HG03196 (cell line): ENCODE results near the gene SEPTIN11.

Experiments
- ATAC-seq: cut with Tn5 transposase; IDR thresholded peaks from one replicate; pipeline ENCODE4 v1.9.1; 2021; ENCODE audit not compliant: unreplicated experiment

The SEPTIN11 gene

GRCh38 chr4:76949276-76950051, at the start of gene SEPTIN11:
Gene SEPTIN11, plus strand, starts transcription at chr4:76949752. Its CDS starts 152 bp downstream, at chr4:76949904.
- ATAC-seq: peak; percentile 69

- no peak for ATAC-seq
Measured at GRCh38 chr4:76902233-76902890, 47.2 kb upstream of the SEPTIN11 start.

GRCh38 chr4:76904646-76905190, 44.8 kb upstream of the SEPTIN11 start:
- ATAC-seq: no peak

GRCh38 chr4:76905521-76905920, 44.0 kb upstream of the SEPTIN11 start:
- ATAC-seq: no peak

GRCh38 chr4:76909711-76910110, 39.8 kb upstream of the SEPTIN11 start:
- no peak for ATAC-seq

GRCh38 chr4:76920715-76921114, 28.8 kb upstream of the SEPTIN11 start:
- no peak for ATAC-seq

- ATAC-seq: no peak
Measured at GRCh38 chr4:76923619-76924357, 25.8 kb upstream of the SEPTIN11 start.

- no peak for ATAC-seq
Measured at GRCh38 chr4:76926841-76927240, 22.7 kb upstream of the SEPTIN11 start.

- no peak for ATAC-seq
Measured at GRCh38 chr4:76930685-76931084, 18.9 kb upstream of the SEPTIN11 start.

- no peak for ATAC-seq
Measured at GRCh38 chr4:76931087-76931486, 18.5 kb upstream of the SEPTIN11 start.

- no peak for ATAC-seq
Measured at GRCh38 chr4:76931576-76932276, 17.8 kb upstream of the SEPTIN11 start.

- no peak for ATAC-seq
Measured at GRCh38 chr4:76939184-76939583, 10.4 kb upstream of the SEPTIN11 start.

GRCh38 chr4:76943129-76943620, 6.4 kb upstream of the SEPTIN11 start:
- ATAC-seq: no peak

GRCh38 chr4:76943790-76944189, 5.8 kb upstream of the SEPTIN11 start:
- no peak for ATAC-seq

GRCh38 chr4:76947369-76947768, 2.2 kb upstream of the SEPTIN11 start:
- ATAC-seq: no peak

- peak; percentile 42 for ATAC-seq
Measured at GRCh38 chr4:76948443-76949275, 893 bp upstream of the SEPTIN11 start.

- ATAC-seq: peak; percentile 29
Measured at GRCh38 chr4:76950052-76950955, 752 bp downstream of the SEPTIN11 start.

- no peak for ATAC-seq
Measured at GRCh38 chr4:76950956-76951671, 1.6 kb downstream of the SEPTIN11 start.
